NOMO-1 treated with DMSO at 0.1 percent for 48 hours (cell line): ENCODE results near the gene SLC25A40.

Source experiments
- DNase-seq: peaks from one replicate; lab custom pipeline; 2025; ENCODE audit not compliant: unreplicated experiment; lab: John Stamatoyannopoulos, UW

Gene SLC25A40

DNA sequence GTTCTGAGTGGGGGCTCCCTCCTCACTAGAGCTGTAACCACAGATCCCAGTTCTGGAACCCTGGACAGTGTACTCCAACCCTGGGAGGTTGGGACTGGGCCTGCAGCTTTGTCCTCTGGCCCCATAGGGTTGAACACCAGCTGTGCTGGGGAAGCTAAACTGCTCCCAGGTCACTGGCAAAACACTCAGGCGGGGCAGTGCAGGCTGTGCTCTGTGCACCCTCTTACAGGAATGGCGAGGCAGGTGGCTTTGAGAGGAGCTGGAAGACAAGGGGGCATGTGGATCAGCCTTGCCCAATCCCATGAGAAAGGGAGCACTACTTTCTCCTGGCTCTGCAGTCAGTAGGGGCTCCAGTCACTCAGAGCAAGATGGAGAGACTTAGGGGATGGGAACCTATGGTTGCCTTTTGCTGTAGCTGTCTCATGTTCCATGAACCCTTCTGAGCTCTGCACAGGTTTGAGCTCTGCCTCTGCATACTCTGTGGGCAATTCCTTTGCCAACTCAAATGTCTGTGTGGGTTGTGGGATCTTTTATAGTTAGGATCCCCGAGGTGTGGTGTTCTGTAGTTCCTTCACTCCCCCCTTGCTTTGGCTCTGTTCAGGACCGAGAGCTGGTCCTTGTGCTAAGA lies 90.7 kb downstream of the SLC25A40 start:
- no peak for DNase-seq

DNA sequence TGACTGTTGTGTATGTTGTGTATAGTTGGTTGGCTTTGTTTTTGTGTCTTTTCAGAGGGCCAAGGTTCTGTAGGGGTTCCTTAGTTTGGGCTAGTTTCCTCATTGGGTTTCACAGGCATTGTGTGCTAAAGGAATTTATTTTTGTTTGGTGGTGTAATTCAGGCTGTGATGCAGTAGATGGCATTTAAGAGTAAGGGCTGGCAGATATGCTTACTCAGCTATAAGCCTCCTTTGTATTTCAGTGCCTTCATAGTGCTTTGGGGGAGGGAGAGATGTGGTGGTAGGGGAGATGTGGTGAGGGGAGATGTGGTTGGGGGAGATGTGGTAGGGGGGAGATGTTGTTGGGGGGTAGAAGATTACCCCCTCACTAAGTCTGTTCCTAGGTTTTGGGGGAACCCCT lies 91.7 kb downstream of the SLC25A40 start:
- no peak for DNase-seq
